HG03097 (cell line): Measurements from ENCODE around the gene SMIM17.

Source experiments
- ATAC-seq: cut with Tn5 transposase; IDR thresholded peaks from one replicate; pipeline ENCODE4 v1.9.1; 2021; ENCODE audit not compliant: unreplicated experiment, low FRiP score

The SMIM17 gene

DNA sequence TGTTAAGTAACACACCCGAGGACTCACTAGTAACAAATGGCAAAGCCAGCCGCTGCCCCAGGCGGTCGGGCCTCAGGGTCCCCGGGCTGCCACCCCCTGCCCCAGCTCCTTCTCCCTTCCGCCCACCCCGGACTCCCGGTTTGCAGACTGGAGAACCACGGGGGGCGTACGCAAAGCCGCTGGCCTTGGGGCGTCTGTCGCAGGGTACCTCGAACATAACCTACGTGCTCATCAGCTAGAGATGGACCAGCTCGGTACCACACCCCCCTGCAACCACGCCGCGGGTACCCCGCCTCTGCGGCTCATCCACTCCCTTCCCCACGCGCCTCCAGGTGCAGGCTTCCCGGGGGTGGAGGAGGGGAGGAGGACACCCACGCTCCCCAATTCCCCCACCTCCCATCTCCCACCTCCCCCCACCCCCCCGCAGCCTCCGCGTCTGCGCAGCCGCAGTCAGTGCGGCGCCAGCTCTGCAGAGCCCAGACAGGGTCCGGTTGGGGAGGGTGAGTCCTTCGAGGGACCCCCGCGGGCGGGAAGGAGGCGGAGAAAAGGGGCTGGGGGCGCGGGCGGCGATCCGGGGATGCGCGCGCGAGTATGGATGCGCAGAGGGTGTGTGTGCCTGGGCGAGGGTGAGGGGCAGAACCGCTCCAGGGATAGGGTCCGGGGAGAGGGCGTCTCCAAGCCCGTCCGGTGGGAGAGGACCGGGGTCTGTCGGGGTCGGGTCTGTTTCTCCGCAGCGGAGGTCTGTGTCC, at the start of gene SMIM17:
TSS of gene SMIM17 (plus strand) at position 449 of the 749 bp plus-strand sequence. CDS start 2,509 bp downstream, outside the sequence.
- no peak for ATAC-seq

DNA sequence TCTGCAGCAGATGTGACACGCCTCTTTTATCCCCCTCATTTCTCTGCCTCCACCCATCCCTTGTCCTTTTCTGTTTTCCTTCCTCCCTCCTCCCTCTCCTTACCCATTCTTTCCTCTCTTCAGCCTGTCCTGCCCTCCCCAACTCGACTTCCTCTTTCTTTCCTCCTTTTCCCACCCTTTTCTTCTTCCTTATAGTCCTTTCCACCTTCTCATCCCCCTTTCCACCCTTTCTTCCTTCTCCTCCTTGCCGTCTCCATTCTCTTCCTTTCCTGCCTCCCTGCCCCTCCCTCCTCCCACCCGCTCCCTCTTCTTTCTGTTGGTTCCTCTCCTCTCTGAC, 48.5 kb upstream of the SMIM17 start:
- ATAC-seq, result no peak

DNA sequence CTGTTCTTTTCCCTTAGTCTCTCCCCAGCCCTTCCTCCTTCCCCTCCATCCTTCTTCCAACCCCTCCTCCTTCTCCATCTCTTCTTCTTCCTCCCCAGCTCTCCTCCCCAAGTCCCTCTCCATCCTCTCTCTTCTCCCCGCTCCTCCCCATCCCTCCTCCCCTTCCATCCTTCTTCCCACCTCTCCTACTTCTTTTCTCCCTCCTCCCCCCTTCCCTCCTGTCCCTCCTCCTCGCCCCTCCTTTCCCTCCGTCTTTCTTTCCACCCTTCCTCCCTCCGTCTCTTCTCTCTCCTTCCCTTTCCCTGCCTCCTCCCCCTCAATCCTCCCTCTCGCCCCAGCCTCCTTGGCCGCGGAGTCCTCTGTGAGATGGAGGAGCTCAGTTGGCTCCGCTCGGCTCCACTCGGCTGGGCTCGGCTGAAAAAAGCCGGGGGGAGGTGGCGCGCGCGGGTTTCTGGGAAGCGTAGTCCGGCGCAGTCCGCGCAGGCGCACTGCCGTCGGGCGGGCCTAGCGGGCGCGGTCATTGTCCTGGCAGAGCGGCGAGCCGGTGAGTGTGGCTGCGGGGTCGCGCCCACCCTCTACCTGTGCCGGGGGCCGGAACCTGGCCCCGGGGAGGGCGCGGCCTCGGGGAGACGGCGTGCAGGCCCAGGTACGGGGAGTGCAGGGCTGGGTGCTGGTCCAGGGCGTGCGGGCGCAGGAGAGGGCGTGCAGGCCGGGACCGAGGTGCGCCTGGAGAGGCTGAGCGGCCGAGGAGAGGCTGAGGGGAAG, 48.0 kb upstream of the SMIM17 start, which contains the start of gene ZNF71:
TSS of gene ZNF71 (plus strand) at position 520 of the 765 bp plus-strand sequence. CDS start 6,257 bp downstream, outside the sequence.
- ATAC-seq, result peak; percentile 87

DNA sequence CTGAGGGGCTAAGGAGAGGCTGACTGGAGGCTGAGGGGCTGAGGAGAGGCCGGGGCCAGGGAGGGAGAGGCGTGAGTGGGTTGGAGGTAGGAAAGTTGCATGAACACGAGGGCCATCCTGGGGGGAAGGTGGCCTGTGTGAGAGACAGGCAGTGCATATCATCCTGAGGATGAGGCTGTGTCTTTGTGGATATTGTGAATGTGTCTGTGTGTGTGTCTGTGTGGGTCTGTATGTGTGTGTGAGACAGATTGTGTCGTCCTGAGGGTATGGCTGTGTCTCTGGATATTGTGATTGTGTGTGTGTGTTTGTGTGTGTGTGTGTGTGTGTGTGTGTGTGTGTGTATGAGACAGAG, 47.4 kb upstream of the SMIM17 start:
- ATAC-seq, result no peak

DNA sequence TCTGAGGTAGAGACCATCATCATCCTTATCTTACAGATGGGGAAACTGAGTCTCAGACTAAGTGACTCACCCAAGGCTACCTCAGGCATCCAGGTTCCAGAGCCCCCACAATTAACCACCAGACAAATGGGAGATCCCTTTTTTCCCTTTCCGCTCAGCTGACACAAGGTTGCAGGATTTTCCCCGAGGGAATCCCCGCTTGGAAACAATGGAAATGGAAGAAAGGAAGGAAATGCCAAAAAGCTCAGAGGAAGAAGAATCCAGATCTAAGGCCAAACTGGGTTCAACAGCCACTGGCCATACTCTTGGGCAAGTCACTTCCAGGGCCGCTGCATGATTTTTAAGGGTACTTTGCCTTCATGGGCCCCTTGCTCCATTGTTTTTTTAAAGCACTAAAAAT, 46.3 kb upstream of the SMIM17 start:
- no peak for ATAC-seq

DNA sequence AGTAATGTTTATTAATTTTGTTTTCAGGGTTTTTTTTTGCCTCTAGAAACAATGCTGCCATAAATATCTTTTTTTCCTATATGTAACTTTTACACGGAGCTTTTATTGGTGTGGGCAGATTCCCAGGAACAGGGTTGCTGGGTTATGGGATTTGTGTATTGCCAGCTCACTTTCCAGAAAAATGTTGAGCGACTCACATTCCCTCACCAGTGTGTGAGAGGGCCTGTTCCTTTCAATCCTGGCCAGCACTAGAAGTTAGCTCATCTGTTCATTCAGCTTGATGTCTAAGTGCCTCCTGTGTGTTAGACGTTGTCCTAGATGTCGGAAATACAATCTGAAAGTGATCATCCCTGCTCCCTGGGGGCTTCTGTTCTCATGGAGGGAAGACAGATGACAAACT, 45.3 kb upstream of the SMIM17 start:
- ATAC-seq, result no peak

DNA sequence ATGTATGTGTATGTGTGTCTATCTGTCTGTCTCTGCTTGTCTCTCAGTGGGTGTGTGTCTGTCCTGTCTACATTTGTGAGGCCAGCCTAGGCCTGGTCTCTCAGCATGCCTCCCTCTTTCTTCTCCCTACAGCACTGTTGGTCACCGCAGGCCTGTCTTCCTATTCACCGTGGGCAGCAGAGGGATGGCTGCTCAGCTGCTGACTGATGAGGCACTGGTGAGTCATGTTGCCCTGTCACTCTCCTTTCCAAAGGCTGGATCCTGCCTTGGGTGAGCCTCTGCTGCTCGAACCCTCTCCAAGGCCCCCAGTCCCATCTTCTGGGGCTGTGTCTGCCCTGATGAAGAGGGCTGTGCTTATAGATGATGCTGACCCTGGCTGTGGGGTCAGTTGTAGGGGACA, 41.6 kb upstream of the SMIM17 start:
- ATAC-seq, result no peak

DNA sequence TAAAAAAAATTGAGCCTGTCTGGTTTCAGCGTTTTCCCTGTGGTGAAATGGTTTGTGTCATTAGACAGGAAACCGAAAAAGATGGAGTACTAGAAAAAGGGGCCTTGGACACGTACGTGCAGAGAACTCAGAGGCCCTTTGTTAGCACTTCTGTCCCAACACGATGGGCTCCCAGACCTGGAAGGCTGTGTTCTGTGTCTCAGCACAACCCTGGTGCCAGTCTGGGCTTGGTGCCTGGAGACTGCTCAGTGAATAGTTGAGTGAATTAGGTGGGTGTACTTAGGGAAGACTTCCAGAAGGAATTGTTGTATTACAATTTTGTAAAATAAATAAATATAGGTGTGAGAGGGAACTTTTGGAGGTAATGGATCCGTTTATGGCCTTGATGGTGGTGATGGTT, 39.1 kb upstream of the SMIM17 start:
- ATAC-seq, result no peak

DNA sequence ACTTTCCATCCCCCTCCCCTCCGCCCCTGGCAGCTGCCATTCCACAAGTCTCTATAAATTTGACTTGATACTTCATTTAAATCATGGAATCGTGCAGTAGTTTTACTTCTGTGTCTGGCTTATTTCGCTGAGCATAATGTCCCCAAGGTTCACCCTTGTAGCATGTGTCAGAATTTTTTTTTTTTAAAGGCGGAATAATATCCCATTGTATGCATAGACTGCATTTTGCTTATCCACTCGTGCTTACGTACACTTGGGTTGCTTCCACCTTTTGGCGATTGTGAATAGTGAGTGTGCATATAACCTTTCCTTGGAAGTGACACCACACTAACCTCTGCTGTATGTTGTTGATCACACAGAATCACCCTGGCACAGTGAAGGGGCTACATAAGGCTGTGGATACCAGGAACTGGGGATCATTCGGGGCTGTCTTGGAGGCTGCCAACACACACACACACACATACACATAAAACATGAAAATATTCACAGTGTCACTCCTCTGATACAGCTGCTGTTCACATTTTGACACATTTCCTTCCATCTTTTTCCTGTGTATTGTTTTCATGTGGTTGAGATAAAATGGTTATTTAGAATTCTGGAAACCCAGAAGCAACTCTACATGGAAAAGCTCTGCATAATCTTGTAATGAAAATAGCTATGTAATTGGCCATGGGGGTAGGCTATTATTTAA, 34.5 kb upstream of the SMIM17 start:
- no peak for ATAC-seq

DNA sequence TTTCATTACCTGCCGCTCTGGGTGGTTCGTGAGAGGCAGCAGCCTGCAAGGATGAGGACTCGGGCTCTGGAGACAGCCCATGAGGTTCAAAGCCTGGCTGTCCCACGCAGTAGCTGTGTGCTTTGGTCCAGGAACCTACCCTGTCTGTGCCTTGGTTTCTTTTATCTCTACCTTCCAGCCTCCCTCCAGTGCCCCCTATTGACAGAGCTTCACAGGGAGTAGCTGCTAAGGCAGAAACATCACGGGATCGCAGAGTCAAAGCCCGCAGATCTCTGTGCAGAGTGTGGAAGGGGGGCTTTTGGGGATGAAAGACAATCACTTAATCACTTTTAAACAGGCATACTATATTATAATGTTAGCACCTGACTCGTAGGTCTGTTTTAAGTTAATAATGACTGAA, 31.7 kb upstream of the SMIM17 start:
- no peak for ATAC-seq

DNA sequence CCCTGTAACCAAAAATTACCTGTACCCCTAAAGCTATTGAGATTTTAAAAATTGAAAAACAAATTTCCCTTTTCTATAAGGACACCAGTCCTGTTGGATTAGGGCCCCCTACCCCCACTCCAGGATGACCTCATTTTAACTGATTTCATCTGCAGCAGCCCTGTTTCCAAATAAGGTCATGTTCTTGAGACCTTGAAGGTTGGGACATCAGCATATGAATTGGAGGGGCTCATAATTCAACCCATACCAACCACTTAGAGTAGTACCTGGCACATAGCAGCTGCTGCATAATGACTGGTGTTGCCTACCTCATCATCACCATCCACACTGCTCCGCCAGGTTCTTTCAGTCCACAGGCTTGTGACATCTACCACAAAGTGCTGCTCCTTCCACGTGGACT, 30.2 kb upstream of the SMIM17 start:
- no peak for ATAC-seq

DNA sequence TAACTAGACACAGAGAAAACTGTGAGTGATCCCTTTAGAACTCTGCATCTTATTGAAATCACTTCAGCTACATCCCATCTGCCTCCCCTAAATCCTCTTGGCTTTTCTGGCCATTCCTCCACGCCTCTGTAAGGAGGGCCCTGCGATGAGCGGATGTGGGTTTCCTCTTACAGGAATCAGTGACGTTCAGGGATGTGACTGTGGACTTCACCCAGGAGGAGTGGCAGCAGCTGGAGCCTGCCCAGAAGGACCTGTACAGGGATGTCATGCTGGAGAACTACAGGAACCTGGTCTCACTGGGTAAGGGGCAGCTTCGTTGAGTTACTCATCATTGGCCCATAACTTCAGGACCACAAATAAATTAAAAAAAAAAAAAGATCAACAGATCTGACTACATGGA, 29.3 kb upstream of the SMIM17 start:
- ATAC-seq, result no peak

DNA sequence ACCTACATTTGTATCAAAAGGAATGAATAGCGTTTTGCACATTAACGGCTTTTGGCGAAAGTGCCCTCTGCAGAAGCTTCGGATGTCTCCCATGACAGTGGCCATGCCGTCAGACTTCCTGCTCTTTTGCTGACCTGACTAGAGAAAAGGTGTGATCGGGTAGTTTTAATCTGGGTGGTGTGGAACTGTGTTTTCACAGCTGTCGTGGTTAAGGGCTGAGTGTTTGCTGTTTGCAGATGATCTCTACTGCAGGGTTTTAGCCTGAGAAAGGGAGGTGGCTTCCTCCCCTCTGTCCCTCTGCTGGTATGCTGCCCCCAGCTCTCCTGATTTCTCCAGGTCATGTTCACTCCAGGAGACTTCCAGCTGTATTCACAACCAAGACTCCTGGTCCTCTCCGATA, 25.4 kb upstream of the SMIM17 start:
- no peak for ATAC-seq

DNA sequence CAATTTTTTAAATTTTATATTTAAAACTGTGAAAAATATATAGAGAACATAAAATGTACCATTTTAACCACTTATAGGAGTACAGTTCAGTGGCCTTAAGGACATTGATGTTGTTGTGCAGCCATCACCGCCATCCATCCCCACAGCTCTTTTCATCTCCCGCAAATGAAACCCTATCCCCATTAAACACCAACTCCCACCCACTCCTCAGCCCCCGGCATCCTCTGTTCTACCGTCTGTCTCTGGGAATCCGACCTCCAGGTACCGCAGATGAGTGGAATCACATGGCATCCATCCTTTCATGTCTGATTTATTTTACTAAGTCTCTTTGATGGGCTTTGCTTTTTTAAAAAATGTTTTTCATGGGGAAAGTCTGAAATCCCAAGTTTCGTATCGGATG, 23.8 kb upstream of the SMIM17 start:
- no peak for ATAC-seq

DNA sequence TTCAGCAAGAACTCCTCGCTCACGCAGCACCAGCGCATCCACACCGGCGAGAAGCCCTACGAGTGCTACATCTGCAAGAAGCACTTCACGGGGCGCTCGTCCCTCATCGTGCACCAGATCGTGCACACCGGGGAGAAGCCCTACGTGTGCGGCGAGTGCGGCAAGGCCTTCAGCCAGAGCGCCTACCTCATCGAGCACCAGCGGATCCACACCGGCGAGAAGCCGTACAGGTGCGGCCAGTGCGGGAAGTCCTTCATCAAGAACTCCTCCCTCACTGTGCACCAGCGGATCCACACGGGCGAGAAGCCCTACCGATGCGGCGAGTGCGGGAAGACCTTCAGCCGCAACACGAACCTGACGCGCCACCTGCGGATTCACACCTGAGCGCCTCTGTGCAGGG, 20.6 kb upstream of the SMIM17 start:
- ATAC-seq, result no peak

DNA sequence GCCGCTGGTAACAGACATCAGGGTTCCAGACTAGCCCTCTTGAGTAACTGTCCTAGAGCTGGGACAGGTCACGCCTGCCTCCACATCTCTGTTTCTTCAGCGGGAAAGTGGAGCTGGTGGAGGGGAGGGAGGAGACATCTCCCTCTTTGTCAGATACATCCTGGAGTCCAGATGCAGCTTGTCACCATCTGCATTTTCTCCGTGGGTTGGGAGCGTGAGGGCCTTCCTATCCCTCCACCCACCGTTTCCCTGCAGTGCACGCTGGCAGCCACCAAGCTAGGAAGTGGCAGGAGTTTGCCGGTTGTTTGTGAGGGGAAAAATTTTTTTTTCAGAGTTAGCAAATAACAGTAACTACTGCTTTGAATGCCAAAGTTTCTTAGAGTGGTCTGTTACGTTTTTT, 20.0 kb upstream of the SMIM17 start:
- no peak for ATAC-seq

DNA sequence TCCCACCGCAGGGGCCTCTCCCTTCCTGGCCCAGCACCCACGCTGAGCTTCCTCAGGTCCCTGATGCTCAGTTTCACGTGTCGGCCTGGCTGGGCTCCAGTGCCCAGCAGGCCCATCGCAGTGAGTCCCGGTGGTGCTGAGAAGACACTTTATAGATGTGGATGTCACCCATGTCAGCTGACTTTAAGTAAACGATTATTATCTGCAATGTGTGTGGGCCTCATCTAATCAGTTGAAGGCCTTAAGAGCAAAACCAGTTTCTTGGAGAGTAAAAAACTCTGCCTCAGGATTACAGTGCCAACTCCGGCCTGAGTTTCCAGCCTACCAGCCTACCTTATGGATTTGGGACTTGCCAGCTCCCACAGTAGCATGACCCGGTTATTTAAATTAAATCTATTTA, 17.3 kb upstream of the SMIM17 start:
- no peak for ATAC-seq

DNA sequence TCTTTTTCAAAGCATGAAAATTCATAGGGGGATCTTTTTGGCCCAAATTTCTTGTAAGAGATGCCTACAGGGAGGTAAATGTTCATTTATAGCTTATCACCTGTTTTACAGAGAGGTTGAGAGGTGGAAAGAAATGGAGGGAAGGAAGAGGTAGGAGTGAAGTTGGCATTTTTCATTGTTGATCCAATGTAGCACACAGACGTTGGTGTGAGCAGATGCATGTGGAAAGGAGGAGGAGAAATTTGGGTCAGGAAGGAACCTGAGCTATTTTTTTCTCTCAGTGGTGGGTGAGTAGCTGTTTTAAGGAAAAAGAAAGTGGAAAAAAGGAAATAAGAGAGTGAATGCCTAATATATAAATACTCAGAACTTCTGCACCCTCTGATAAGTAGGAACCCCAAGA, 9.9 kb upstream of the SMIM17 start:
- no peak for ATAC-seq

DNA sequence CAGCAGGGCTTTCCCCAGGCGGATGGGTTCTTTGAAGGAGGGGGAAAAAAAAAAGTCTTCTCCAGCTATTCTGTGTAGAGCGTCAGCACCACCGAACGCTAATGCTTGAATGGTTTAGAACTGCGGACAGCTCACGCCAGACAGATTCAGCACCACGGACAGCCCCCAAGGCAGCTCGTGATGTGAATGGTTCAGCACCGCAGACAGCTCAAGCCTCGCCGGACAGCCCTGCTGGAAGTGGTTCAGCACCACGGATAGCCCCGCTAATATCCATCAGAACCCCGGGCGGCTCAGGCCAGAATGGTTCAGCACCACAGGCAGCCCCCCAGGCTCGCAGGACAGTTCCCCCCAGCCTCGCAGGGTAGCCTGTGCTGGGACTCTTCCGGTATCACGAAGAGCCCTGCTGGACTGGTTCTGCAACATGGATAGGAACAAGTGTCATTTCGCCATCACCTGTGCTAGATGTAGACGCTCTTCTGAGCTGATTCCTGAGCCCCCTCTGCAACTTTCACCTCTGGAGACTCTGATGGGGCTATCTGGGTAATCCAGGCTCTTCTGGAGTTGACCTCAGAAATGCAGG, 4.9 kb upstream of the SMIM17 start:
- ATAC-seq, result no peak

DNA sequence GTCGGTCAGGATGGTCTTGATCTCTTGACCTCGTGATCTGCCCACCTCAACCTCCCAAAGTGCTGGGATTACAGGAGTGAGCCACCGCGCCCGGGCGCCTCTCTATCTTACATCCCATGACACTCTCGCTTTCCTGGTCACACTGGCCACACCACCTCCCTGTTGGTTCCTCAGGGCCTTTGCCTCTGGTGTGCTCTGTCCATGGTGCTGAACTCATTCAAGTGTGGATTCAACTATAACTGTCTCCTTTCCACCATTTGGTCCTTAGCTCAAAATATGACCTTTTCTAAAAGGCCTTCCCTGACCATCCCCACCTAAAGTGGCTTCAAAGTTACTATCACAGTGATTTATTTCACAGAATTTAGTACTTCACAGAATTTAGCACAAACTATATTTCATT, 3.7 kb upstream of the SMIM17 start:
- no peak for ATAC-seq

DNA sequence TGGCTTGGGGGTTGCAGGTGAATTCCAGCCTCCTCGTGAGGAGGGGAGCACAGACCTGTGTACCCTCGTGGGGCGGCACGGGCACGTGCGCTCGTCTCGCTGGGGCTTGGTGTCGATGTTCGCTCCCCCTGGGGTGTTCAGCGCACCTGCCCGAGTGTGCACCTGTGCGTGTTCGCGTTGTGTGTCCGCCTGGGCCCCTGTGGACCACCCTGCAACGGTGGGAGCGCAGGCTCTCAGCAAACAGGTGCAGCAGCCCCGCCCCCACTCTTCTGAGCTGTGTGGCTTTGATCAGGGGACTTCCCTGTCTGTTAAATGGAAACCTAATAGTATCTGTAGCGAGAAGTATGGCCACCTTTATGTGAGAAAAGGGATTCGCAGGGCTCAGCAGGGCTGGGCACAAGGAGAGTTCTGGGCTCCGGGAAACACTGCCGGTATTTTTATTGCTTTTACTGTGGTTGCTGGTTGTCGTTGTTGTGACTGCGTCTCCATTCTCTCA, 549 bp downstream of the SMIM17 start:
- ATAC-seq, result no peak
